ENCODE data around the gene SHCBP1L. TPM values are rescaled to one million over a fixed set of nuclear protein-coding genes. Genes with fewer than 3 reads are reported as not detected.

Gene SHCBP1L
- total and polyA plus RNA-seq, 2 experiments from 2014 or later: not detected

DNA sequence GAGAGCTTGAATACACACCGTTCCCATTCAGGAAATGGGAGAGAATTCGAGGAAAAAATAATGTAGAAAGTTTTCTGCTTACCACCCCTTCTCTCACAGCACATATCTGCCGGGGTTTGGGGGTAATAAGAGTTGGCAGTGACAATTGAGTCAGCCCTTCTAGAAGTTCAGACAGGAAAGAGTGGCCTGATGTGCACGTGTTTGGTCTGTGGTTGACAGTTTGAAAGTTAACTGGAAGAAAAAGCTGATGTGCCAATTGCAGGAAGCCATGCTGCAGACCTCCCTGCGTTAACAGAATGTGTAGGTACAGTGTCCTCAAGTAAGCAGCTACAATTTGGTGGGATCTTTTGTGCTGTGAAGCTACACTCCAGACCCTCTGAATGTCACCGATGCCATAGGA lies 63.0 kb downstream of the SHCBP1L start:
- Histone ChIP-seq H3K4me1 (ENCODE audit: low read depth) (no peaks in the 10 kb centered on the region), H3K36me3 (peaks cover 31% of the 10 kb centered on the region), H3K4me3 (no peak overlapping the region), H3K27ac (peak overlapping the region; percentile 66), H3K9me3 (ENCODE audit: low read depth) (no peaks in the 10 kb centered on the region), H3K27me3 (no peaks in the 10 kb centered on the region)
- TF ChIP-seq, protein P1, sequence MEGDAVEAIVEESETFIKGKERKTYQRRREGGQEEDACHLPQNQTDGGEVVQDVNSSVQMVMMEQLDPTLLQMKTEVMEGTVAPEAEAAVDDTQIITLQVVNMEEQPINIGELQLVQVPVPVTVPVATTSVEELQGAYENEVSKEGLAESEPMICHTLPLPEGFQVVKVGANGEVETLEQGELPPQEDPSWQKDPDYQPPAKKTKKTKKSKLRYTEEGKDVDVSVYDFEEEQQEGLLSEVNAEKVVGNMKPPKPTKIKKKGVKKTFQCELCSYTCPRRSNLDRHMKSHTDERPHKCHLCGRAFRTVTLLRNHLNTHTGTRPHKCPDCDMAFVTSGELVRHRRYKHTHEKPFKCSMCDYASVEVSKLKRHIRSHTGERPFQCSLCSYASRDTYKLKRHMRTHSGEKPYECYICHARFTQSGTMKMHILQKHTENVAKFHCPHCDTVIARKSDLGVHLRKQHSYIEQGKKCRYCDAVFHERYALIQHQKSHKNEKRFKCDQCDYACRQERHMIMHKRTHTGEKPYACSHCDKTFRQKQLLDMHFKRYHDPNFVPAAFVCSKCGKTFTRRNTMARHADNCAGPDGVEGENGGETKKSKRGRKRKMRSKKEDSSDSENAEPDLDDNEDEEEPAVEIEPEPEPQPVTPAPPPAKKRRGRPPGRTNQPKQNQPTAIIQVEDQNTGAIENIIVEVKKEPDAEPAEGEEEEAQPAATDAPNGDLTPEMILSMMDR (IDR thresholded peaks at IDR 0.05; ENCODE audit: low read depth, low read length): no peak
- DNase-seq (ENCODE audit: low read depth in 1 of 2, low spot score in 1 of 2): no peak

DNA sequence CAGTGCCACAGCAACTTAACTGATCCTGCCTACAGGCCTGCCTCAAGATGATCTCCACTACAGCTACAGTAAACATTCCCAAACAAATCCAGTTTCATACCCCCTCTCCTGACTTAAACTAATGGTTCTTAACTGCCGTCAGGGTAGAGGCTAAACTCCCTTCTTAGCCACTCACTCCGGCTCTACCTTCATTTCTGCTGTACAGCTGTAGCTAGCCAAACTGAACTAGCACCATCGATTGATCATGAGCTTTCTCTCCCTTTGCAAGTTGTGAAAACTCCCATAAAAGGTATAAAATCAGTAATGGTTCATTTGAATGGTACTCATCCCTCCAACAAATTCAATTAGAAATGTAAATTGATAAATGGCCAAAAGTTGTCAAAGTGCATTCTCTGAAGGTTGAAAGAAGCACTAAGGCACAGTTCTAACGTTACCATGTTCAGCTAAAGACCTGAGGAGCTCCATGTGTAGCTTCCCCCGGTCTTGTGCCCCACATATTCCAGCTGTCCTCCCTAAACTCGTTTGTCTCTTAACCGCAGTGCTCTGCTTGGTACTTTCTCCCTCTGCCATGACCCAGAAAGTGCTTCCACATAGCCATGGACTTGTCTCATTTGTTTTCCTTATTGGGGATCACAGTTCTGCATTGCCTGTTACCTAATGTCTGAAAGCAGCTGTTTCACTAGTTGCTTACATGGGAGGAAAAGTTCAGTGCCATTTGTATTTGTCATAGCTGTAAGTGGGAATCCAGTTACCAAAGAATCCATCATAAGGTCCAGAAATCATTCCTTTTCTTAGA lies 64.0 kb downstream of the SHCBP1L start:
- Histone ChIP-seq H3K4me3 (no peak overlapping the region), H3K27ac (peak overlapping the region; percentile 66), H3K36me3 (peaks cover 41% of the 10 kb centered on the region), H3K4me1 (ENCODE audit: low read depth) (no peaks in the 10 kb centered on the region), H3K27me3 (no peaks in the 10 kb centered on the region), H3K9me3 (ENCODE audit: low read depth) (no peaks in the 10 kb centered on the region)
- TF ChIP-seq, protein P1 (IDR thresholded peaks at IDR 0.05; ENCODE audit: low read depth, low read length): no peak
- peak in 1 of 2 donors; percentile 10 for DNase-seq (ENCODE audit: low read depth in 1 of 2, low spot score in 1 of 2)

DNA sequence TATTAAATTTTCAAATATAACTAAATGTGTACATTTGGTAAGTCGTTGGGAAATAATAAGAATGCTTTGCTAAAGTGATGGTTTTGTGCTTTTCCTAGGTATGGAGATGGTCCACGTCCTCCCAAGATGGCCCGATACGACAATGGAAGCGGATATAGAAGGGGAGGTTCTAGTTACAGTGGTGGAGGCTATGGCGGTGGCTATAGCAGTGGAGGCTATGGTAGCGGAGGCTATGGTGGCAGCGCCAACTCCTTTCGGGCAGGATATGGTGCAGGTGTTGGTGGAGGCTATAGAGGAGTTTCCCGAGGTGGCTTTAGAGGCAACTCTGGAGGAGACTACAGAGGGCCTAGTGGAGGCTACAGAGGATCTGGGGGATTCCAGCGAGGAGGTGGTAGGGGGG lies 66.0 kb downstream of the SHCBP1L start:
- no peaks in the 10 kb centered on the region for H3K9me3 ChIP-seq (ENCODE audit: low read depth)
- no peaks in the 10 kb centered on the region for H3K27me3 ChIP-seq
- DNase-seq (ENCODE audit: low read depth in 1 of 2, low spot score in 1 of 2): no peak
- peaks cover 60% of the 10 kb centered on the region for H3K36me3 ChIP-seq
- H3K4me3 ChIP-seq: no peak overlapping the region
- TF ChIP-seq, protein P1 (IDR thresholded peaks at IDR 0.05; ENCODE audit: low read depth, low read length): no peak
- H3K27ac ChIP-seq: no peak overlapping the region
- H3K4me1 ChIP-seq (ENCODE audit: low read depth): no peaks in the 10 kb centered on the region

DNA sequence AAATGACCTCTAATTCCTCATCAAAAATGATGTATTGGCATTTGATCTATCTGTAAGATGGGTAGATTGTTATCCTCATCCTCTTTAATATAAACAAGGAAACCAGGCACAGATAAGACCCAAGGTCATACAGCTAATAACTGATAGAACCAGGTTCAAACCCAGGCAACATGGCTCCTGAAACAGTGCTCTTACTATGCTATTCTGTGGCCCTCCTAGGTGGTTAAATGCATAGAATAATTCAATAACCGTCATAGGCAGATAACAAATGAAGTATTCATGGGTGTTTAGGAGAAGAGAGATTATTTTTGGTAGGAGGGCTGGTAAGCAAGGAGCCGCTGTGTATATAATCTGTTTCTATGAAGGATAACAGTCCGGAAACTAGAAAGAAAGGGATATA lies 67.4 kb downstream of the SHCBP1L start:
- no peak for DNase-seq (ENCODE audit: low read depth in 1 of 2, low spot score in 1 of 2)

DNA sequence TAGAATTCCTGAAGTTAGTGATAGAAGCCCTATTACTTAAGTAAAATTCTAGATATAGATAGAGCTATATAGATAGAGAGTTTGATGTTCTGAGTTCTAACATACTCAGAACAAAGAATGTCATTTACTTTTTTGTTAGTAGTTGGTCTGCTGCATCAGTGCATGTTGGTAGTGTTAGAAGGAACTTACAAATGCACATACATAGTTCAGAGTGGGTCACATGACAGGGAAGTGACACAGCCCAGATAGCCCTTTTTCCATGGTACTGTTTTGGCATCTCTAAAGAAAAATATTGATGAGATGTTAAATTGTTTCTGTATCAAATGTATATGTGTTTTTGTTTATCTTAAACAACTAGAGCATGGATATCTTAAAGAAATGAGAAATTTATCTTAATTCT lies 68.1 kb downstream of the SHCBP1L start:
- Histone ChIP-seq H3K36me3 (peaks cover 81% of the 10 kb centered on the region), H3K4me3 (no peak overlapping the region), H3K4me1 (ENCODE audit: low read depth) (no peaks in the 10 kb centered on the region), H3K27me3 (no peaks in the 10 kb centered on the region), H3K27ac (no peak overlapping the region), H3K9me3 (ENCODE audit: low read depth) (no peaks in the 10 kb centered on the region)
- DNase-seq (ENCODE audit: low read depth in 1 of 2, low spot score in 1 of 2): no peak
- TF ChIP-seq, protein P1 (IDR thresholded peaks at IDR 0.05; ENCODE audit: low read depth, low read length): no peak

More for the DNA sequence above, 67.4 kb downstream of the SHCBP1L start:
- Histone ChIP-seq H3K27ac (no peak overlapping the region), H3K4me3 (no peak overlapping the region), H3K27me3 (no peaks in the 10 kb centered on the region), H3K4me1 (ENCODE audit: low read depth) (no peaks in the 10 kb centered on the region), H3K36me3 (peaks cover 74% of the 10 kb centered on the region), H3K9me3 (ENCODE audit: low read depth) (no peaks in the 10 kb centered on the region)
- TF ChIP-seq, protein P1 (IDR thresholded peaks at IDR 0.05; ENCODE audit: low read depth, low read length): no peak
